NCI-H82 treated with DMSO at 0.1 percent for 48 hours (cell line): Measurements from ENCODE around the gene SLC7A5.
"Not testable (repeated sequence)": the region's sequence is repeated elsewhere in the genome, so short reads cannot be mapped to it uniquely, and the experiment has no call there.

Source experiments
- DNase-seq: peaks from one replicate; lab custom pipeline; 2025; ENCODE audit not compliant: unreplicated experiment; lab: John Stamatoyannopoulos, UW

Gene SLC7A5

DNA sequence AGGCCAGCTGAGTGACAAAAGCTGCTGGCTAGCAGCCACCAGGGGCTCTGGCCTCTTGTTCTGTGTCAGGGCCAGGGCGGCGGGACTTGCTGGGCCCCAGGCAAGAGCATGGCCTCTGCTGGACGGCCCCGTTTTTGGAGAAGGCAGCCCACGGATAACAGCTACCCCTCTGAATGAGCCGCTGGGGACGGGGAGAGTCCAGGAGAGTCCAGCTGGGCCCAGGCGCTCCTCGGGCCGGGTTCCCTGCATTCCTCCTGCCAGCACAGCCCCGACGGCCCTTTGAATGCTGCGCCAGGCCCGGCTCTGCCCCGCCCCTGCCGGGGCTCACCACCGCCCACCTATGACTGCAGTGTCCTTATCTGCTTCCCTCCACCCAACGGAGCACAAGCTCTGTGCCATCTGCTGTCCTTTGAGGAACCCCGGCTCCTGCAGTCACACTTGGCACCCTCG lies 33.4 kb downstream of the SLC7A5 start:
- no peak for DNase-seq

DNA sequence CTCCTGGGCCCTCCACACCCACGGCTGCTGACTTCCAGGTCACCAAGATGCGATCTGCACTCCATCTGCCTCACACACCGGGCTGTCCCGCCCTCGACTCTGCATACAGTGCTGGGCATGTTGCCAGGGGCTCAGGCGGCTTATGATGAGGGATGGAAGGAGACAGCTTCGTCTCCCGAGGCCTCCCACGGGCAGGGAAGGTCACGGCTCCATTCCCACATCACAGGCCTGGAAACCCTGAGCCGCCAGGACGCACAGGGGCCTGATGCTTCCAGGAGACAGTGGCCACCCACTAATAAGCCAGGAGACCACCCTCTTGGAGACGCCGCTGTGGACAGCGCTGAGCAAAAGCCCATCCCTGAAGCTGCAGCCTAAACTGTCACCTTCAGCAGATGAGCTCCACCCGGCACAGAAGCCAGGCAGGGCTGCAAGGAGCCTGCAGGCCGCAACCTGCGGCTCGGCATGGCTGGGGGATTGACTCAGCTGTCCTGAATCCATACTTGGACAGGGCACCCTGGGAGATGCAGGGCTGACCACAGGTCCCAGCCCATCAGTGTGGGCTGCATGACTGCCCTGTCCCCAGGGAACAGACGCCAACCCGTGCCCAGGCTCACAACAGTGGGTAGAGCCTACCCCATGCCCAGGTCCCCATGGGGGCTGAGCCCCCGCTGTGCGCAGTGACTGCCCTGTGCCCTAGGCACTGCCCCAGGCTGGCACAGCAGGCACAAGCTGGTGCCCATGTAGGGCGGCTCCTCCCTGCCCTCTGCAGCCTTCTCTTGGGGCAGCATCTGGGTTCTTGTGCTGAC lies 34.4 kb downstream of the SLC7A5 start:
- DNase-seq: peak; percentile 70

DNA sequence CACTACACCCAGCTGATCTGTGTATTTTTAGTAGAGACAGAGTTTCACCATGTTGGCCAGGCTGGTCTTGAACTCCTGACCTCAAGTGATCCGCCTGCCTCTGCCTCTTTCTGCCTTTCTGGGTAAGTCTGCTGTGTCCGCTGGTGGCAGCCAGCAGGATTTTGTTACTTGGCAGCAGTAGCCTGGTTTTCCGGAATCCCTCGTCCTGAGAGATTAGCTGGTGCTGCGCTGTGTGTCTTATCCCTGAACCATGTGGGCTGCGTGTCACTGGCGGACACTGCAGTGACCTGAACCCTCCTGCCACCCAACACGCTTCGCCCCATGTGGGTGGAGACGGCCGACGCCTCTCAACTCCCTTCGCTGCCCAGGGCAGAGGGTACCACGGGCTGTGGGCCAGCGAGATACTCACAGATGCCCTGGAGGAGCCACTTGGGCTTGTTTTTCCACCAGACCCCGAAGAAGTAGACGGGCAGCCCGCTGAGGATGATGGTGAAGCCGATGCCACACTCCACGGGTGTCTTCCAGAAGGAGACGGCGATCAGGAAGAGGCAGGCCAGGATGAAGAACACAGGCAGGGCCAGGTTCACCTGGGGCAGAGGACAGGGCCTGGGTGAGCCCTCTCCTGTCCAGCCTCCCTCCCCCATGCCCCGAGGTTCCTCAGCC lies 35.2 kb downstream of the SLC7A5 start:
- no peak for DNase-seq

DNA sequence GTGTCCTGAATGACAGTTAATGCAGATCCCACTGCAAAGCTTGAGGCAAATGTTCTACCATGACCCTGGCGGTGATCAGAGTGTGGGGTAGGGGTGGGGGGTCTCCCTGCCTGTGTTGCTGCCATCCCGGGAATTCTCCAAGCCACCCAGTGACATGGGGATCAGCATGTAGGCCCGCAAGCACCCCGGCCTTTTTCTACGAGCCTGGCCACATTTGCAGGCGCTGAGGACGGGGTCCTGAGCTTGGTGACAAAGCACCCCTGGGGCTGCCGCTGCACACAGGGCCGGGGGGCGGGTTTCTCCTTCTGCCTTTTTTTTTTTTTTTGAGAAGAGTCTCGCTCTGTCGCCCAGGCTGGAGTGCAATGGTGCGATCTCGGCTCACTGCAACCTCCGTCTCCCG lies 35.8 kb downstream of the SLC7A5 start:
- DNase-seq: no peak

DNA sequence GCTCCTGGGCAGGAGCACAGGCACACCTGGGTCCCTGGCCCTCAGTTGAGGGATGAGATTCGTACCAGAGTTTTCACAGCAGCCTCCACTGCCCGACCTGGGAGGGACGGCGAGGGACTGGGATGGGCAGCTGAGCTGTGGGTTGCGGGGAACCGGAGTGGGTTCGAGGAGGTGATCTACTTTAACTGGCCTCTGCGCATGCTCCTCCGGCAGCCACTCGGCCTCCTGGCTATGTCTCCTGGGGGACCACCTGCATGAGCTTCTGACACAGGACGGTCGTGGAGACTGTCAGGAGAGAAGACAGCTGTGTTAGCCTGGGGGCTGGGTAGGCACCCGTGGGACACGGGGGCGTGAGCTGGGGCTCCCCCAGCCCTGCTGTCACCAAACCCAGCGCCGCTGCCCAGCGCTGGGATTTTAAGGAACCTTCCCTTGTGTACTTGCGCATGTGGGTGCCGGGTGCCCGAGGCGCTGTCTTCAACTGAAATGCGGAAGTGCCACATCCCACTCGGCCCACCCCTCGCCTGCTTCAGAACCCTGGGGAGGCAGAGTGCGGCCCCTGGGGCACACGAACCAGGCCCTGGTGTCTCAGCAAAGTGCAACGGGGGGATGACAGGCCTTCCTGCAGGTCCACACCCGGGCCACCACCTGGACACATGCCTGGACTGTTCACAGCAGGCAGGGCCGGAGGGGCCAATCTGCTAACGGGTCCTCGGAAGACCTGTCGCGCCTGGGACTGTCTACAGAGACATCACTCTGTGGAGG lies 36.4 kb downstream of the SLC7A5 start:
- DNase-seq: no peak

DNA sequence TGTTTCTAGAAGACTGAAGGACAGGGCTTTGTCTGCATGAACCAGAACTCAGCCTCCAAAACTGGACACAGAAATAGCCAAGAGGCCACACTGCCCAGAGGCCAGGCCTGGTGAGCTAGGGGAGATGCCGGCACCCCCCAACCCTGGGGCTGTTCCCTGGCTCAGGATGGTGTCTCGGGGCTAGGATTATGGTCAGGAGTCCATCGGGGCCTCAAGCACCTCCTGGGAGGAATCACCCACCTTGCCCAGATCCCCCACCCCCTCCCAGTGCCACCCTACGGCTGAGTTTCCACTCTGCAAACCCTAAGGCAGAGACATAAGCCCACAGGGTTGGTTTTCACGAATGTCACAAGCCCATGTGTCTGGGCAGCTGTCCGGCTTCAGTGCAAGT lies 37.2 kb downstream of the SLC7A5 start:
- no peak for DNase-seq

DNA sequence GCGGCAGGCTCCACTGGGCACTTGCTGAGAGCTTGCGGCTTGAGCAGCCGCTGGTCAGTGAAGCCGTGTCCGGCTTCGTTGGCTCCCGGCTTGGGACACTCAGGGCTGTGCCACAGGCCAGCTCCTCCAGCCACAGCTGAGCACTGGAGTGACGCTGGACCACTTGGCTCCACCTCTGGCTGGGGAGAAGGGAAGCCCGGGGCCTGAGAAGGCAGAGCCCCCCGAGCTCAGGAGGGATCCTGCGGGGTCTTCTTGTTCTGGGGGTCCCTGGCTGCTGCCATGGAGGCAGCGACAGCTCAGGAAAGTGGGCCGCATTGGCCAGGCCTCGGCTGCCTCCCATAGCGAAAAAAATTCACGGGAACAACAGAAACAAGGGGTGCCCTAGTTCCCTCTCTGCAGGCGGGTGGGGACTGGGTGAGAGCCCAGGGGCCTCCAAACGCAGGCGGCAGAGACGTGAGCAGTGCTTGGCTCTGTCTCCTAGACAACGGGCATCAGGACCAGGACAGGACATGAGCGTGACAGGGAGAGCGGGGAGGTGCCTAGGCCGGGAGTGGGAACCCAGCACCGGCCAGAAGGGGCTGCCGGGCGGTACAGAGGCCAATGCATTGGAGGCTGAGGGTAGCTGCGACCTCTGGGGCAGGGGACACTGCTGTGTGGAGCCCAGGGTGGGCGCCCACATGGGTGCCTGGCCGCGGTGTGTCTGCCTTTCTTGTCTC lies 37.7 kb downstream of the SLC7A5 start:
- no peak for DNase-seq

DNA sequence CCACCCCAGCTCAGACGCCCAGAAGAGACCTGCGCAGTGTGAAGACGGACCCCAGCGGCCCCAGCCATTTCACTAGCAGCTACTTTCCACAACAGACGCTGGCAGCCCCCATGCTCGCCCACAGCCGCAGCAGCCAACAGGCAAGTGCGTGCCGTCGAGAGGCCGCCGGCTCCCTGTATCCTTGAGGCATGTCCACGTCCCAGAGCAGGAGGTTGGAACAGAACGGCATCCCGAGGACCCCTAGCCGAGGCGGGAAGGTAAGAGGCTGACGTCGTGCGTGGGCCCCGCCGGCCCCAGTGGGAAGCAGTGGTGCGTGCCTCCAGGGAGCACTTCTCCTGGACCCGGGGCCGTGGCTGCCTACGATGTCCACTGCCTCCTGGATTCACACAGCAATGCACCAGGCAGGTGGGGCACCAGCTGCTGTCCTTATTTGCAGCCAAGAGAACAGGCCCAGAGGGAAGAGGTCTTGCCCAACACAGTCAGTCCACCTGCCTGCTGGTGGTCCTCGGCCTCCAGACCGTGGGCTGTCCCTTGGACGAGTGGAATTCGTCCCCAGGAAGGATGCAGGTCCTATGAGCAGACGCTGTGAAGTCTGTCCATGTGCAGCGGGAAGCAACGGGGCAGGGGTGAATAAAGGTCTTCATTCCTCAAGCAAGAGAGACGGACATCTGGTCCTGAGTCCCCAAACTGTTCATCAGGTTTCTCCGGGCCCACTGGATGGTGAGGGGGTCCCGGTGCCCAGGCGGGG lies 38.5 kb downstream of the SLC7A5 start:
- no peak for DNase-seq

DNA sequence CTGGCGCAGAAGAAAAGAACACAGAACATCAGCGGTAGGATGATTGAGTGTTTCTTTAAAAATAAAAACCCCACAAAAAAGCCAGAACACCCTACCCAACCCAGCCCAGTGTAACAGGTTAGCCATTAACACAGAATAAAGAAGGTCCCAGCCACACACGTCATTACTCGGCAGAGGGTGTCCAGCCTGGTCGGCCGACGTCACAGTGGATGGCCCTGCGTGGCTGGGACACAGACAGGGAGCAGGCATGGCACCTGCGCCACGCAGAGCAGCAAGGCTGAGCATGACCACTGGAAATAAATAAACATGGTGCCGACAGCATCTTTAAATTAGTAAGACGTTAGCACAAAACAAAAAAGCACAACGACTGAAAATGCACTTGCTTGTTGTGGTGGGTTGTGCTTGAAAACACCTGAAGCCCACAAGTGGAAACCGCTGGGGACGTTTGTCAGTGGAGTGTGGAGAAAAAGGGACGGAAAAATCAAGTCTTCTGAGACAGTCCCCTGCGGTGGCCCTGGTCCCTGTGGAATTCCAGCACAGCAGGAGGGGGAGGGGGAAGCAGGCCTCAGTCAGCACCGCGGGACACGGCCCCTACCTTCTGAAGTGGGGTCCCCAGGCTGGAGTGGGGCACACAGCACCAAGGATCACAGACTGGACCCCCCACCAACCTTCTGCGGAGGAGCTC lies 39.2 kb downstream of the SLC7A5 start:
- no peak for DNase-seq

DNA sequence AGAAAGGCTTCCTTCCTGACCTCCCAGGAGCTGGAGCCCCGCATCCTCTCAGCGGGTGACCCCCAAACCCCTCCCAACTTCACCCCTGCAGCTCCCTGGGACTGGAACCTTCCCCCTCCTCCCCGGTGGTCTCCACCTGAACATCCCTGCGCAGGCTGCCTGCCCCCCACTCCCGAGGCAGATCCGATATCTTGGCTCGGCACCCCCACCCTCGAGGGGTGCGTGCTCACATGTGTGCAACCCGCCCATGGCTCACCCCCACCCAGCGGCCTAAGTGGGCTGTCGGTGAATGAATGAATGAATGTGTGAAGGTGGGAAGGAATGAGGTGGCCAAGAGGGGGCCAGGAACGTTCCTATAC lies 39.7 kb downstream of the SLC7A5 start:
- DNase-seq: no peak

DNA sequence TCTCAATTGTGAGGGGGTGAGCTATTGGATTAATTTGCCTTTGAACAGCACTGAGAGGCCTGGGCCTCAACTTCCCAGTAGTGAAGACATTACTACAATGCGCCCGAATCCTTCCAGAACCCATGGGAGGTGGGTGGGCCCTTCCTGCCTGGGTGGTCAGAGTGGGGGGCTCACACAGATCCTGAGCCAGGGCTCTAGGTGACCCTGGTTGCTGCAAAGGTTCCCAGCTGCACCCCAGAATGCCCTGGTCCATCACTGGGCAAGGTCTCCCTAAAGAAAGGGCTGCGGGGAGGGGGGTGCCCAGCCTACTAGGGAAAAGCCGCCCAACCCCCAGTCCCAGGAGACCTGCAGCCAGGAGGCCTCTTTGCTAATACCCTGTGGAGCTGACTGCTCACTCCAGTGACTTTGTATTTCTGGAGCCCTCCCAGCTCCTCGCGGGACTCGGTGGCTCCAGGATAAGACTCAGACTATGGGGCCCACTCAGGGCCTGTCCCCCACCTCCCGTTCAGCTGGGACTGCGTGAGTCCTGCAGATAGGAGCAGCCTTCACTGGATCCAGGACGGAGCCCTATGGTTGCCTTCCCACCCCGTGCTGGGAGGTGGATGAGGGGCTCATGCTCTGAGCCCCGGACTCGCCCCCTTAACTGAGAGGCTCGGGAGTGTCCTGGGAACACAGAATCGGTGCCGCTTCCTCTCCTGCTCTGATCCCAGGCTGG lies 40.2 kb downstream of the SLC7A5 start:
- DNase-seq: peak; percentile 33

DNA sequence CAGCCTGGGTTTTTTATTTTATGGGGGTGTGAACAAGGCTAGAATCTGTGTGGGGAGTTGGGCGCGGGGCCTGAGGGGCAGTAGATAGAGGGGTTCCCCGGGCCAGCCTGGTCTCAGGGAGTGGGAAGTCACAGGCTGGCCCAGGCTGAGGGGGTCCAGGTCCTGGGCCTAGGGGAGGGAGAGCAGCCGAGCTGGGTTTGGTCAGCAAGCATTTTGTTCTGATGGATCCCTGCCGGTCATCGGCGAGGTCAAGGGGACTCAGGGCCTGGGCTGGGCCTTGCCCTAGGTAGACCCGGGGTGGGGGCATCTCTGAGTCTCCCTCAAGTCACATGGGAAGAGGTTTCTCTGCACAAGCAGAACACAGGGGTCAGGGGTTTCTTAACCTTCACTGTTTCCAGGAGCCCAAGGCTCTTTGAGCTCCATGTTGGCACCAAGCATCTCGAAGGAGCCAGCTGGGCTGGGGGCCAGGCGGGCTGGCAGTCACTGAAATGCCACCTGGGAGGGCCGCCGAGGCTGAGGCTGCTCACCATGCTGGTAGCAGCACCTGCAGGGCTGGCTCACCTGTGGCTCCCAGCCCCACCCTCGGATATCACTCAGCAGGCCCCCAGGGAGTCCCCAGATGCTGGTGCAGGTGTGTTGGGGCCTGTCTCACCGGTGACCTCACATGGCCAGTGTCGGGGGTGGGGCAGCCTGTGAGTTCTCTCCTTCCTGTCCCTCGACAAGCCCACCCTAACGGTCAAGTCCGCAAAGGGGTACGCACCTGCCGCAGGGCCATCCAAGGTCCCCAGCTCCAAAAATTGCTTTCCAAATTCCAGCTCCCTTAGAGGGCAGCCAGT lies 41.0 kb downstream of the SLC7A5 start:
- DNase-seq: no peak

DNA sequence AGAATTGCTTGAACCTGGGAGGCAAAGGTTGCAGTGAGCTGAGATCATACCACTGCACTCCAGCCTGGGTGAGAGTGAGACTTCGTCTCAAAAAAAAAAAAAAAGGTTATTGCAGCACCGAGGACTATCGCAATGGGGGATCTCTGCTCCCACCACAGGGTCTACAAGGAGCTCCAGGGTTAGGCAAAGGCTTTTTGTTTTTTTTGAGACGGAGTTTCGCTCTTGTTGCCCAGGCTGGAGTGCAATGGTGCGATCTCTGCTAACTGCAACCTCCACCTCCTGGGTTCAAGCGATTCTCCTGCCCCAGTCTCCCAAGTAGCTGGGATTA lies 41.8 kb downstream of the SLC7A5 start:
- DNase-seq: not testable (repeated sequence)

DNA sequence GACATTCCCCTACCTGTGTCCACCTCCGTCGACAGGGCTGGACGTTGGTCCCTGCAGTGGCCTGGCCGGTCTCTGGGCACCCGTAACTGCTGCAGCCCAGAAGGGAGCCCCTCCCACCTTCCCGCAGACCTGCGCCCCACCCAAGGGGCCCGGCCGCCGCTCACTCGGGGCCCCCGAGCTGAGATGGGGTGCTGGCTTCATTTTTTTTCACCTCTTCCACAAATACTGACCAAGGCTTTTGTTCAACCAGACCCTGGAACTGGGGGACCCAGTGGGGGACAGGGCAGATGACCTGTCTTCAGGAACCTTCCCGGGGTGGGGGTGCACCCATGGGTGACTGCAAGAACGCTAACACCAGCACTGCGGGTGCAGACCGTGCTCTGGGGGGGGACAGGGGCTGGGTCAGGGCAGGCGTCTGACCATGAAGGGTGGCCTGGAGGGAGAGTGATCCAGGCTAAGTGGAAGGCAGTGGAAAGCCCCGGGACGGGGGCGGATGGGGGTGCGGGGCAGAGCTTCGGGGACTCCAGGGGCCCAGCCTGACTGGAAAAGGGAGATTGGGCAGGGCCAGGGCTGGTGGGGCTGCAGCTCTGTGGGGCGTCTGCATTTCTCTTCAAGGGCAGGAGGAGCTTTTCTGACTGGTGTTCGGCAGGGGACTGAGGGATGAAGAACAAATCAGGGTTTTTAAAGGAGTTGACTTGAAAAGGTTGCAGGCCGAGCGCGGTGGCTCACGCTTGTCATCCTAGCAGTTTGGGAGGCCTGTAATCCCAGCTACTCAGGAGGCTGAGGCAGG lies 42.3 kb downstream of the SLC7A5 start:
- DNase-seq: no peak

DNA sequence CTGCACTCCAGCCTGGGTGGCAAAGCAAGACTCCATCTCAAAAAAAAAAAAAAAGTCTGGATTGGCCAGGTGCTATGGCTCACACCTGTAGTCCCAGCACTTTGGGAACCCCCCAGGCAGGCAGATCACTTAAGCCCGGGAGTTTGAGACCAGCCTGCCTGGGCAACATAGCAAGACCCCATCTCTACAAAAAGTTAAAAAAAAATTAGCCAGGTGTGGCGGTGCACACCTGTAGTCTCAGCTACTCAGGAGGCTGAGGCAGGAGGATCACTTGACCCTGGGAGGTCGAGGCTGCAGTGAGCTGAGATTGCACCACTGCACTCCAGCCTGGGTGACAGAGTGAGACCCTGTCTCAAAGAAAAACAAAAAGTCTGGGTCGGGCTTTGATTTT lies 42.9 kb downstream of the SLC7A5 start:
- not testable (repeated sequence) for DNase-seq

DNA sequence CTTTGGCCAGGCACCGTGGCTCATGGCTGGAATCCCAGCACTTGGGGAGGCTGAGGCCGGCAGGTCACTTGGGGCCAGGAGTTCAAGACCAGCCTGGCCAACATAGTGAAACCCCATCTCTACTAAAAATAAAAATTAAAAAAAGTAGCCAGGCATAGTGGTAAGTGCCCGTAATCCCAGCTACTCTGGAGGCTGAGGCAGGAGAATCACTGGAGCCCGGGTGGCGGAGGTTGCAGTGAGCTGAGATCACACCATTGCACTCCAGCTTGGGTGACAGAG lies 43.5 kb downstream of the SLC7A5 start:
- not testable (repeated sequence) for DNase-seq

DNA sequence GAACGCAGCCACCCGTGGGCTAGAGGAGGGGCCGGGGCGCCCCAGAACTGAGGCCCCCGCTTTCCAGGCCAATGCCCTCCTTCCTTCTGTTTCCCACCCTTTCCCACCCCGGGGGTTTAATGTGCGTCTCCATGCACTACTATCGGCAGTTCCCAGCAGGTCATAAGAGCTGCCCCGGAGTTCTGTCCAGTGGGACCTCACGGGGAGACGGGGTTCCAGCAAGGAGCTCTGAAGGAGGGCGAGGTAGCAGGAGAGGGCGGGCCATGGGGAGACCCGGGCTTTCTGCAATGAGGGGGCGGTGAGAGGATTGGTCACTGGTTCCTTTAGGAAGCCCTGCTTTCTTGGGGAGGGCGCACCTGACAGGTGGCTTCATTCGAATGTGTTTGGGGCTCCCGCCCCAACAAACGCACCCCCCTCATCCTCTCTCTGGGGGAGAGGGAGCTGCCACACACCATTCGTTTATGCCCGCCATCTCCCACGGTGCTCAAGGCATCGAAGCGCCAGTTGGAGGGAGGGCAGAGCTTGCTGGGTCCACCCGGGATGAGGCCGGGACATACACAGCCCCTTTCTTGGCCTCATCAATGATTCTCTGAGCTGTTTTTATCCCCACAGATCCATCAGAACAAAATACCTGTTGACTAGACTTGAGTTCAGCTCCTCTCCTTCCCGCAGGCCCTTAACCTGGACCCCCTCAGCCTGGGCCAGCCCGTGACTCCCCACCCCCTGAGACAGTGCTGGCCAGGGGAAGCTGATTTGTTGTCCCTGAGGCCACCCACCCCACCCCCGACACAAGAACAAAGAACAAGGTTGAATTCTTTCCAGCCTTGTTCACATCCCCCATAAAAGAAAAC lies 44.1 kb downstream of the SLC7A5 start:
- DNase-seq: no peak
